BLaER1 treated with 17β-estradiol and CSF1 and Interleukin-3, amounts not matched to agents 10 nM and 100 nM (cell line): Measurements from ENCODE around the gene GRID1.

Experiments used
- H3K27ac ChIP-seq, 11 experiments: shearing (Covaris generic); formaldehyde crosslinking; 2 replicates each; pipeline ENCODE4 v1.8.1; 2022
- H3K27me3 ChIP-seq, 11 experiments: shearing (Covaris generic); formaldehyde crosslinking; 2 replicates each; pipeline ENCODE4 v1.8.1; 2022
- H3K36me3 ChIP-seq, 11 experiments: shearing (Covaris generic); formaldehyde crosslinking; 2 replicates each; pipeline ENCODE4 v1.8.1; 2022
- H3K4me1 ChIP-seq, 10 experiments: shearing (Covaris generic); formaldehyde crosslinking; 2 replicates each; pipeline ENCODE4 v1.8.1; 2022
- H3K4me2 ChIP-seq, 11 experiments: shearing (Covaris generic); formaldehyde crosslinking; 2 replicates each; pipeline ENCODE4 v1.8.1; 2022
- H3K4me3 ChIP-seq, 10 experiments: shearing (Covaris generic); formaldehyde crosslinking; 2 replicates each; pipeline ENCODE4 v1.8.1; 2022
- H3K9ac ChIP-seq, 11 experiments: shearing (Covaris generic); formaldehyde crosslinking; 2 replicates each; pipeline ENCODE4 v1.8.1; 2022
- H3K9me3 ChIP-seq, 11 experiments: shearing (Covaris generic); formaldehyde crosslinking; replicated peaks in 1 of 11; 2 replicates each; pipeline ENCODE4 v1.8.1; 2022
- H4K20me1 ChIP-seq, 11 experiments: shearing (Covaris generic); formaldehyde crosslinking; 2 replicates each; pipeline ENCODE4 v1.8.1; 2022
- Cebpa-rat ChIP-seq, 11 experiments: shearing (Covaris generic); IDR thresholded peaks; 2 replicates each; pipeline ENCODE4 v1.8.1; 2022

Gene GRID1

DNA sequence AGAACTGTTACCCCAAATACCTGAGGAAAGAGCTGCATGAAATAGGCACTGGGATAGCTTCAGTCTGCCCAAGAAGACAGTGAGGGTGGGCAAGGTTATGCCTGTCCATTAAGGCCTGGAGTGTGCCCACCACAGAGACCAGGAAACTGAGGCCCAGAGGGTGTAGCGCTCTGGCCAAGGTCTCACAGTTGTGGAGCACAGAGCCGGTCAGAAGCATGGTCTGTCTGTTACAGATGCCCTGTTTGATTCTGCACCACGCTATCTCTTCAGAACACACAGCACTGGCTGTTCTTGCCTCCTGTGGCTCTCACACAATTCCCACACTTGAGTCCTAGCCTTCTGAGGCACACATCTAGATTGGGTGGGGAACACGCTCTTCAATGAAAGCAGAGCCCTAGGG is 261.4 kb downstream of the GRID1 start:
- Histone ChIP-seq H3K27ac (no peak overlapping the region), H3K9me3 (peaks cover 0 to 11% (median 4%) of the 10 kb centered on the region in 11 experiments; a peak in 5 of 22 replicates), H3K4me1 (no peaks in the 10 kb centered on the region), H3K4me3 (no peak overlapping the region), H3K9ac (no peak overlapping the region), H3K36me3 (no peaks in the 10 kb centered on the region), H3K4me2 (no peak overlapping the region), H3K27me3 (no peaks in the 10 kb centered on the region), H4K20me1 (peaks cover 0 to 8% (median 0%) of the 10 kb centered on the region in 11 experiments; a peak in 2 of 22 replicates)
- TF ChIP-seq Cebpa-rat (IDR thresholded peaks at IDR 0.05) = no peak

DNA sequence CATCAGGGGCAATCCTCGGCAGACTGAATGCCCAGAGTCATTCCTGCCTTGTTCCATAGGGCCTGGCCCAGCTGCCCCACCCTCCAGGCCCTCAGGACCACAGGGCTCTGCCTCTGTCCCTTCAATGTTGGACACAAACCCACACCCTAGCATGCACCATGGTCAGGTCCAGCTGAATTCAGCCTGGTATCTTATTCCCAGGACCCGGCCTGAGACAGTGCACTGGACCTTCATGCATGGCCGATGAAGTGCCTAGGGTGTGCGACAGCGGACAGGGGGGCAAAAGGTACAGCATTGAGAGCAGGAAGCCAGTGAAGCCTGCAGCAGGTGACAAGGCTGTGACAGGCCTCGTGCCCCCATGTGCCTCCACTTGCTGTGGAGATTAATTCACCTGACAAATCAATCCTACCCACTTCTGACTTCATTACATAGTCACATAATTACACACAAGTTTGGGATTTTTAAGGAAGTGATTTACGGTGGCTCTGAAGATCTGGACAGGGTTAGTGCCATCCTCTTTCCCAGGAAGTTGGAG is 261.9 kb downstream of the GRID1 start:
- H3K4me3 ChIP-seq = no peak overlapping the region
- TF ChIP-seq Cebpa-rat (IDR thresholded peaks at IDR 0.05) = no peak
- peaks cover 0 to 11% (median 4%) of the 10 kb centered on the region in 11 experiments; a peak in 5 of 22 replicates for H3K9me3 ChIP-seq

DNA sequence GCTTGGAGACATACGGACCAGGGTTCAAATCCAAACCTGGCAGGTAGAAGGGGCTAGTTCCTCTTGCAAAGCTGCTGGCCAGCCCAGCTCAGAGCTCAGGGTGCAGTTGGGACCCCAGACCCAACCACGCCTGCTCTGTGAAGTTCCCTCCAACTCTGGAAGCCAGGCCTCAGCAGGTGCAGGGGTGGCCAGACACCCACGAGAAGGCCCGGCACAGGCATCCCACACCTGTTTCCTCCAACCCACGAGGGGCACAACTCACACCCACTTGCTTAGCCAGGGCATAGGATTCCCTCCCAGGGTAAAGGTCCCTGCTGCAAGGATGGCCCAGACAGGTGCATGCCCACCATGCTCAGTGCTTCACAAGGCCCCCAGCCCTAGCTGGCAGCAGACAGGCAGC is 262.4 kb downstream of the GRID1 start:
- Histone ChIP-seq H4K20me1 (peaks cover 0 to 8% (median 0%) of the 10 kb centered on the region in 11 experiments; a peak in 2 of 22 replicates), H3K4me1 (no peaks in the 10 kb centered on the region), H3K27me3 (no peaks in the 10 kb centered on the region), H3K4me3 (no peak overlapping the region), H3K4me2 (no peak overlapping the region), H3K9ac (no peak overlapping the region), H3K36me3 (no peaks in the 10 kb centered on the region), H3K9me3 (peaks cover 0 to 11% (median 4%) of the 10 kb centered on the region in 11 experiments; a peak in 5 of 22 replicates), H3K27ac (no peak overlapping the region)
- no peak for TF ChIP-seq Cebpa-rat (IDR thresholded peaks at IDR 0.05)

More for the DNA sequence above, 261.9 kb downstream of the GRID1 start:
- Histone ChIP-seq H3K36me3 (no peaks in the 10 kb centered on the region), H4K20me1 (peaks cover 0 to 8% (median 0%) of the 10 kb centered on the region in 11 experiments; a peak in 2 of 22 replicates), H3K27ac (no peak overlapping the region), H3K4me1 (no peaks in the 10 kb centered on the region), H3K27me3 (no peaks in the 10 kb centered on the region), H3K4me2 (no peak overlapping the region), H3K9ac (no peak overlapping the region)

DNA sequence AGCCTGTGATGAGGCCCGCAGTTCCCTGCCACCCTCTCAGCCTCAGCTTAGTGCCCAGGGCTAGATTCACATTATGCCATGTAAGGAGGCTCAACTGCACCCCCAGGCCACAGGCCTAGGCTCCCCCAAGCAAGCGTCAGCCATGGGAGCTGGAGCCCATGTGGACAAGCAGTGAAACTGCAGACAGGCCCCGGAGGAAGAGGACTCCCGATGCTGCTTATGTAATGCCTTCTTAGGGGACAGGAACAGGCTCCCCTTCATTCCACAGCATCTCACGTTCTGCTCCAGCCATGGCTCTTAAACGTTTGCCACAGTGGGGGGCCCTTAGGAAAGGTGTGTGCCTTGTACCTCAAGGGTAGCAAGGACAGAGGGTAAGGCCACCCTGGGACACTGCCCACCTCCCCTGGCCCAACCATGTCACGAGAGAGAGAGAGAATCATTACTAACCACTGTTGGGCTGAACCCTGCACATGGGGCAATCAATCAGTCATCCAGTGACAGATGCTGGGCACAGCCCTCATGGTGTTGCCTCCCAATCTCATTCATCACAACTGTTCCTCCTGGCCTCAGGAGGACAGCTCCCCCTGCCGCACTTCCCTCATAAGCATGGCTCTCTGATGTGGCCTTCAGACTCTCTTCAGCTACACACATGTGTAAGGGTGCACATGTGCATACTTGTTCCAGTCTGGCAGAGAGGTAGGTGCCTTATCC is 263.0 kb downstream of the GRID1 start:
- no peak overlapping the region for H3K9ac ChIP-seq
- TF ChIP-seq Cebpa-rat (IDR thresholded peaks at IDR 0.05) = no peak
- H3K4me2 ChIP-seq = no peak overlapping the region
- H4K20me1 ChIP-seq = peaks cover 0 to 8% (median 0%) of the 10 kb centered on the region in 11 experiments; a peak in 2 of 22 replicates
- peaks cover 0 to 11% (median 4%) of the 10 kb centered on the region in 11 experiments; a peak in 5 of 22 replicates for H3K9me3 ChIP-seq
- H3K4me1 ChIP-seq = no peaks in the 10 kb centered on the region
- H3K36me3 ChIP-seq = no peaks in the 10 kb centered on the region
- no peaks in the 10 kb centered on the region for H3K27me3 ChIP-seq
- no peak overlapping the region for H3K4me3 ChIP-seq
- H3K27ac ChIP-seq = no peak overlapping the region

DNA sequence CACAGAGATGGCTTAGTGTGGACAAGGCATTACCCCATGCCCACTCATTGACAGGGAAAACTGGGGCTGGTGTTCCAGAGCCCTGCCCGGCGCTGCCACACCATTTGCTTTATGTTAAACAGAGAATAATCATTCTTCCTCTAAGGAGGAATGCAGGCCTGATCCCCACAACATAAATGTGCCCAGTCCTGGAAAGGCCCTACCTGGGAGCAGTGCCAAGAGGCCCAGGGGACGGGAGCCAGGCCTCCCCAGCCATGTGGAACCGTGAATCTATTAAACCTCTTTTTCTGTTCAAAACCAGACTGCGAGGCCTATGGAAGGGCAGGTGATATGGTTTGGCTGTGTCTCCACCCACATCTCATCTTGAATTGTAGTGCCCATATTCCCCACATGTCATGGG is 264.1 kb downstream of the GRID1 start:
- peaks cover 0 to 8% (median 0%) of the 10 kb centered on the region in 11 experiments; a peak in 2 of 22 replicates for H4K20me1 ChIP-seq
- H3K27ac ChIP-seq = no peak overlapping the region
- no peaks in the 10 kb centered on the region for H3K27me3 ChIP-seq
- H3K4me1 ChIP-seq = no peaks in the 10 kb centered on the region
- TF ChIP-seq Cebpa-rat (IDR thresholded peaks at IDR 0.05) = no peak
- no peak overlapping the region for H3K9ac ChIP-seq
- H3K36me3 ChIP-seq = no peaks in the 10 kb centered on the region
- no peak overlapping the region for H3K4me2 ChIP-seq
- H3K9me3 ChIP-seq = peaks cover 0 to 11% (median 4%) of the 10 kb centered on the region in 11 experiments; a peak in 5 of 22 replicates
- H3K4me3 ChIP-seq = no peak overlapping the region

DNA sequence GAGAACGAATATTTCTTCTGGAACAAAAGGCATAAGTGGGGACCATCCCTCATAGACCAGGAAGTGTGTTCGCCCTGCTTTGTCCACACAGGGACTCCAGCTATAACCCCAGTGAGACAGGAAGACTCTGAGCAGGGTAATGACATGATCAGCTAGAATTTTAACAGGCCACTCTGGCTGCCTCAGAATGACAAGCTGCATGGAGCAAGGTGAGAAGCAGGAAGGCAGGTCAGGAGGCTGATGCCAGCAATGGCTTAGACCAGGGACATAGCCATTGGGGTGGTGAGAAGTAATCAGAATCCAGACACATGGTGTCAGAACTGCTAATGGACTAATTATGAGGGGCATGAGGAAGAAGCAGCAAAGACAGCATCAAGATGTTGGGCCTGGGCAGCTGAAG is 264.6 kb downstream of the GRID1 start:
- H3K4me1 ChIP-seq = no peaks in the 10 kb centered on the region

DNA sequence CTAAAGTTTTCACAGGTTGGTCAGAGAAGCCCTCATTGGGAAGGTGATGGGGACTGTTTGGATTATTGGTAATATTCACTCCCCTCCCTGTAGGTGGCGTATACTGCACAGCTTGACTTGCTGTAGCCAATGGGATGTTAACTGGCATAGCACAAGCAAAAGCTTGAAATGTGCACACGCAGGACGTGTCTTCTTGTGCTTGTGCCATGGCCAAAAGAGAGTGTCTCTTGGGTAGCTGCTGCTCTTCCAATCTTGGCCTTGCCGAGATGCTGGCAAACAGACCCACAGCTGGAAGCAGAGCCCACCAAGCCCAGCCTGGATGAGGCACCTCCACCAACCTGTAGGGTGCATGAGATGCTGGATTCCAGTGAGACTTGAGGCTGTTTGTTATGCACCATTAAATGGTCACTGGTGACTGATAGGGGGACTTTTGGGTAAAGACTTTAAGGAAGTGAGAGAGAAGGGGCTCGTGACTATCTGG is 266.0 kb downstream of the GRID1 start:
- Histone ChIP-seq H3K36me3 (no peaks in the 10 kb centered on the region), H3K9me3 (peaks cover 0 to 11% (median 4%) of the 10 kb centered on the region in 11 experiments; a peak in 5 of 22 replicates), H3K4me1 (no peaks in the 10 kb centered on the region), H3K4me2 (no peak overlapping the region), H4K20me1 (peaks cover 0 to 8% (median 0%) of the 10 kb centered on the region in 11 experiments; a peak in 1 of 22 replicates), H3K27ac (no peak overlapping the region), H3K9ac (no peak overlapping the region), H3K4me3 (no peak overlapping the region), H3K27me3 (no peaks in the 10 kb centered on the region)
- TF ChIP-seq Cebpa-rat (IDR thresholded peaks at IDR 0.05) = no peak

More for the DNA sequence above, 264.6 kb downstream of the GRID1 start:
- H3K4me2 ChIP-seq = no peak overlapping the region
- no peaks in the 10 kb centered on the region for H3K27me3 ChIP-seq
- no peak overlapping the region for H3K4me3 ChIP-seq
- no peak overlapping the region for H3K9ac ChIP-seq
- H3K9me3 ChIP-seq = peaks cover 0 to 11% (median 4%) of the 10 kb centered on the region in 11 experiments; a peak in 5 of 22 replicates
- no peak for TF ChIP-seq Cebpa-rat (IDR thresholded peaks at IDR 0.05)
- H3K36me3 ChIP-seq = no peaks in the 10 kb centered on the region
- no peak overlapping the region for H3K27ac ChIP-seq
- H4K20me1 ChIP-seq = peaks cover 0 to 8% (median 0%) of the 10 kb centered on the region in 11 experiments; a peak in 2 of 22 replicates

DNA sequence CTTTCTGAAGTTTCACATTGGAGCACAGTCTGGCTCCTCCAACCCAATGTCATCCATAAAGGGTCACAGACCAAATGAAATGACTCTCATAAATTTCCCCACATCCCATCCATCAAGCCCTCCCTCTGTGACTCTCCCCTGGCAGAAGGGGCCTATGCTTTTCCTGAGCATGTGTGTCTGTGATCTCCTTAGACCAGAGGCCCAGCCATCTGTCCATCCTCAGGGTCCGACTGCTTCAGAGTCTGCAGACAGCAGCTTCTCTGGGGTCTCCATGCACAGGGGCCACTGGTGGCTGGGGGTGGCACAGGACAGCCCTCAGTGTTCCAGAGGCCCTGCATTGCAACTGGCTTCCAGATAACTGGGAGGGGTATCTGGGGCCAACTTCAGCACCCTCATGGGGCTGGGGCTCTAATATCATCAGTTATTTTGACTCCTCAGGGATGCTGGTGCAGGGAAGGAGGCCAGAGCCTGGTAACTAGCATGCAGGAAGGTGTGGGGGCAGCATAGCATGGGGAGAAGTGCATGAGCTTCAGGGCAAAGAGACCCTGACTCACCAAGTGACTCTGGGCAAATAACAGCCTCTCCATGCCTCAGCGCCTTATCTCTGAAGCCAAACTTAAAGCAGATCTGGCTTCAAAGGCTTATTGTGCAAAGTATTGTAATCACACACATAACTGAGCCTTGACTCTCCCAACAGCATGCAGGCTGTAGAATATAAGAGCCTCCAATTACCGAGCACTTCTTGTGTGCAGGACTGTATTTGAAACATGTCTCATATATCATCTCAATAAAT is 266.9 kb downstream of the GRID1 start:
- Histone ChIP-seq H3K4me2 (no peak overlapping the region), H4K20me1 (no peaks in the 10 kb centered on the region), H3K9me3 (peaks cover 0 to 11% (median 4%) of the 10 kb centered on the region in 11 experiments; a peak in 5 of 22 replicates), H3K27me3 (no peaks in the 10 kb centered on the region), H3K27ac (no peak overlapping the region), H3K9ac (no peak overlapping the region), H3K4me1 (no peaks in the 10 kb centered on the region), H3K4me3 (no peak overlapping the region), H3K36me3 (no peaks in the 10 kb centered on the region)
- no peak for TF ChIP-seq Cebpa-rat (IDR thresholded peaks at IDR 0.05)
